ENCODE measurements around the gene LIM2. TPM values are rescaled to one million over a fixed set of nuclear protein-coding genes. Genes with fewer than 3 reads are reported as not detected.

LIM2 gene
- total and polyA plus RNA-seq, 9 of the 15 experiments (the other 6 are each of a cell fraction or from before 2014, with no cell fraction given): 0.07 to 0.45 (median 0.18) TPM; not detected in 4

GRCh38 chr19:51339313-51339686 lies 48.5 kb downstream of the LIM2 start (continued):
- TF ChIP-seq ZNF197 (CRISPR knock-in tag; IDR thresholded peaks at IDR 0.05; ENCODE audit: low read depth) (no peak), ZC3H4 (CRISPR knock-in tag; IDR thresholded peaks at IDR 0.05; ENCODE audit: borderline replicate concordance) (no peak), POLR2H (tag; IDR thresholded peaks at IDR 0.05; ENCODE audit: low read depth) (no peak), ZEB2 (IDR thresholded peaks at IDR 0.05) (peak; percentile 51; the same call in 1 of the 2 replicates), ETV6 (IDR thresholded peaks at IDR 0.05; ENCODE audit: borderline replicate concordance in 1 of 2, low read depth in 2 of 2, low read length in 1 of 2) (no peak), ETV6 (CRISPR knock-in tag; IDR thresholded peaks at IDR 0.05; ENCODE audit: borderline replicate concordance) (no peak), KLF13 (tag; IDR thresholded peaks at IDR 0.05; ENCODE audit: borderline replicate concordance, low read depth) (no peak), SRSF1 (IDR thresholded peaks at IDR 0.05; ENCODE audit: low read depth, low read length) (no peak), JUNB (CRISPR knock-in tag; conservative IDR thresholded peaks at IDR 0.05) (no peak), GTF3C2 (IDR thresholded peaks at IDR 0.05; ENCODE audit: borderline replicate concordance, extremely low read depth, insufficient read length) (no peak), NRF1 (conservative IDR thresholded peaks at IDR 0.05 in 1 of 2, IDR thresholded peaks at IDR 0.05 in 1 of 2) (no peak), ZNF785 (CRISPR knock-in tag; IDR thresholded peaks at IDR 0.05) (no peak), ZNF644 (tag; IDR thresholded peaks at IDR 0.05; ENCODE audit: low read depth) (no peak), SNIP1 (IDR thresholded peaks at IDR 0.05; ENCODE audit: low read depth) (0 out of 2 replicates have a peak, but pooled peaks have one; percentile 13), RB1 (IDR thresholded peaks at IDR 0.05; ENCODE audit: low read depth) (no peak), IRF2 (CRISPR knock-in tag; IDR thresholded peaks at IDR 0.05) (no peak), ZNF384 (IDR thresholded peaks at IDR 0.05; ENCODE audit: low read depth, low read length) (no peak), ZNF239 (CRISPR knock-in tag; IDR thresholded peaks at IDR 0.05) (0 out of 2 replicates have a peak, but pooled peaks have one; percentile 9), THRAP3 (IDR thresholded peaks at IDR 0.05; ENCODE audit: borderline replicate concordance) (peak; percentile 87; the same call in 1 of the 2 replicates), TCF7 (IDR thresholded peaks at IDR 0.05; ENCODE audit: borderline replicate concordance) (no peak), NKRF (IDR thresholded peaks at IDR 0.05; ENCODE audit: borderline replicate concordance) (no peak), DIDO1 (tag; IDR thresholded peaks at IDR 0.05; ENCODE audit: low read depth) (0 out of 2 replicates have a peak, but pooled peaks have one; percentile 22), ZNF780A (CRISPR knock-in tag; IDR thresholded peaks at IDR 0.05) (no peak), ZNF699 (CRISPR knock-in tag; IDR thresholded peaks at IDR 0.05; ENCODE audit: insufficient replicate concordance) (no peak)
- TF ChIP-seq, protein P1, sequence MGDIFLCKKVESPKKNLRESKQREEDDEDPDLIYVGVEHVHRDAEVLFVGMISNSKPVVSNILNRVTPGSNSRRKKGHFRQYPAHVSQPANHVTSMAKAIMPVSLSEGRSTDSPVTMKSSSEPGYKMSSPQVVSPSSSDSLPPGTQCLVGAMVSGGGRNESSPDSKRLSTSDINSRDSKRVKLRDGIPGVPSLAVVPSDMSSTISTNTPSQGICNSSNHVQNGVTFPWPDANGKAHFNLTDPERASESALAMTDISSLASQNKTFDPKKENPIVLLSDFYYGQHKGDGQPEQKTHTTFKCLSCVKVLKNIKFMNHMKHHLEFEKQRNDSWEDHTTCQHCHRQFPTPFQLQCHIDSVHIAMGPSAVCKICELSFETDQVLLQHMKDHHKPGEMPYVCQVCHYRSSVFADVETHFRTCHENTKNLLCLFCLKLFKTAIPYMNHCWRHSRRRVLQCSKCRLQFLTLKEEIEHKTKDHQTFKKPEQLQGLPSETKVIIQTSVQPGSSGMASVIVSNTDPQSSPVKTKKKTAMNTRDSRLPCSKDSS (IDR thresholded peaks at IDR 0.05; ENCODE audit: low read depth, partially characterized antibody): peak; percentile 55
